HepG2 (cell line): Measurements from ENCODE around the gene CTSS. TPM values are rescaled to one million over a fixed set of nuclear protein-coding genes. Genes with fewer than 3 reads are reported as not detected.

Source experiments
- CREM ChIP-seq, 2 experiments: sonication (generic) in 1 of 2; formaldehyde crosslinking in 1 of 2; IDR thresholded peaks; 2 replicates each; pipeline versions ENCODE4 v1.4.0 to v1.6.1; 2016 to 2020; ENCODE audit warnings: antibody characterized with exemption in 1 of 2, mild to moderate bottlenecking in 1 of 2, missing genetic modification reagents in 1 of 2
- HOXA3 ChIP-seq: sonication (generic); formaldehyde crosslinking; IDR thresholded peaks from 2 replicates; pipeline ENCODE4 v1.5.0; 2020; ENCODE audit warnings: missing genetic modification reagents
- ISL2 ChIP-seq: sonication (generic); formaldehyde crosslinking; IDR thresholded peaks from 2 replicates; pipeline ENCODE4 v1.5.0; 2020; ENCODE audit warnings: missing genetic modification reagents
- NCOR1 ChIP-seq: fragments of 200-600 bp; sonication (generic); IDR thresholded peaks from 2 replicates; pipeline ENCODE4 v1.7.0; 2017; ENCODE audit warnings: antibody characterized with exemption, low read length, borderline replicate concordance
- NFIC ChIP-seq: IDR thresholded peaks from 2 replicates; pipeline ENCODE4 v1.6.1; 2012; ENCODE audit warnings: mild to moderate bottlenecking, low read length, inconsistent platforms
- POGZ ChIP-seq: sonication (generic); formaldehyde crosslinking; IDR thresholded peaks from 2 replicates; pipeline ENCODE4 v1.4.0; 2020; ENCODE audit warnings: mild to moderate bottlenecking, missing genetic modification reagents
- RFX5 ChIP-seq: IDR thresholded peaks from 2 replicates; pipeline ENCODE4 v1.6.1; 2011; ENCODE audit warnings: low read depth, low read length, improper control_type of control experiment
- RFXANK ChIP-seq: IDR thresholded peaks from 2 replicates; pipeline ENCODE4 v1.6.1; 2016
- SAP130 ChIP-seq: IDR thresholded peaks from 2 replicates; pipeline ENCODE4 v1.6.1; 2016; ENCODE audit warnings: low read depth
- SIN3B ChIP-seq: fragments of 150-350 bp; IDR thresholded peaks from 2 replicates; pipeline ENCODE4 v1.6.1; 2014; ENCODE audit warnings: low read length
- SOX6 ChIP-seq, 2 experiments: fragments of 450-650 bp in 1 of 2; sonication (generic) in 1 of 2; formaldehyde crosslinking in 1 of 2; IDR thresholded peaks; 2 replicates each; pipeline versions ENCODE4 v1.4.0 to v1.6.1; 2017 to 2020; ENCODE audit warnings: antibody characterized with exemption in 1 of 2, mild to moderate bottlenecking in 1 of 2, missing genetic modification reagents in 1 of 2
- SP140L ChIP-seq: sonication (generic); formaldehyde crosslinking; IDR thresholded peaks from 2 replicates; pipeline ENCODE4 v1.4.0; 2020; ENCODE audit warnings: missing genetic modification reagents, borderline replicate concordance
- TARDBP ChIP-seq: sonication (generic); formaldehyde crosslinking; IDR thresholded peaks from 2 replicates; pipeline ENCODE4 v1.8.0; 2022; ENCODE audit warnings: mild to moderate bottlenecking, missing genetic modification reagents
- YEATS2 ChIP-seq: sonication (generic); formaldehyde crosslinking; IDR thresholded peaks from 2 replicates; pipeline ENCODE4 v1.4.0; 2020; ENCODE audit warnings: missing genetic modification reagents, borderline replicate concordance
- ZNF792 ChIP-seq: IDR thresholded peaks from 2 replicates; pipeline ENCODE4 v1.6.1; 2016
- polyA plus RNA-seq, 8 experiments: library from polyadenylated mRNA; depleted of rRNA in 3 of 8; stranded (reverse) in 7 of 8; unstranded in 1 of 8; fragments of >200 nt; fragmentation: Illumina TruSeq in 4 of 8; extraction: Trizol in 4 of 8; gene quantifications; 2 replicates each; pipeline versions ENCODE4 v1.2.1 to v1.2.3, GENCODE V29; 2011 to 2016; ENCODE audit warnings: low read depth in 4 of 8, missing spikeins in 1 of 8, mixed read lengths in 1 of 8; ENCODE audit not compliant: insufficient read depth in 1 of 8
- total RNA-seq, 5 experiments: library from RNA; depleted of rRNA; stranded (reverse); fragments of >200 nt; fragmentation: Illumina TruSeq; extraction: Trizol; gene quantifications; 2 replicates each; pipeline ENCODE4 v1.2.3, GENCODE V29; 2016; ENCODE audit warnings: low read depth in 1 of 5
- TF ChIP-seq, protein P1 (sequence below): sonication (generic); formaldehyde crosslinking; IDR thresholded peaks from 2 replicates; pipeline ENCODE4 v1.5.1; 2020; ENCODE audit warnings: mild to moderate bottlenecking, missing genetic modification reagents, borderline replicate concordance
- TF ChIP-seq, protein P2 (sequence below): IDR thresholded peaks from 2 replicates; pipeline ENCODE4 v1.6.1; 2016; ENCODE audit warnings: low read depth
- TF ChIP-seq, protein P3 (sequence below): sonication (generic); formaldehyde crosslinking; IDR thresholded peaks from 2 replicates; pipeline ENCODE4 v1.8.1; 2023; ENCODE audit warnings: mild to moderate bottlenecking, moderate library complexity, missing genetic modification reagents
- TF ChIP-seq, protein P4 (sequence below): IDR thresholded peaks from 2 replicates; pipeline ENCODE4 v1.6.1; 2016; ENCODE audit warnings: mild to moderate bottlenecking

Gene CTSS
- total and polyA plus RNA-seq, 2 of the 13 experiments (the other 11 are each of a cell fraction or from before 2014, with no cell fraction given) = 0.33 to 1.0 TPM

DNA sequence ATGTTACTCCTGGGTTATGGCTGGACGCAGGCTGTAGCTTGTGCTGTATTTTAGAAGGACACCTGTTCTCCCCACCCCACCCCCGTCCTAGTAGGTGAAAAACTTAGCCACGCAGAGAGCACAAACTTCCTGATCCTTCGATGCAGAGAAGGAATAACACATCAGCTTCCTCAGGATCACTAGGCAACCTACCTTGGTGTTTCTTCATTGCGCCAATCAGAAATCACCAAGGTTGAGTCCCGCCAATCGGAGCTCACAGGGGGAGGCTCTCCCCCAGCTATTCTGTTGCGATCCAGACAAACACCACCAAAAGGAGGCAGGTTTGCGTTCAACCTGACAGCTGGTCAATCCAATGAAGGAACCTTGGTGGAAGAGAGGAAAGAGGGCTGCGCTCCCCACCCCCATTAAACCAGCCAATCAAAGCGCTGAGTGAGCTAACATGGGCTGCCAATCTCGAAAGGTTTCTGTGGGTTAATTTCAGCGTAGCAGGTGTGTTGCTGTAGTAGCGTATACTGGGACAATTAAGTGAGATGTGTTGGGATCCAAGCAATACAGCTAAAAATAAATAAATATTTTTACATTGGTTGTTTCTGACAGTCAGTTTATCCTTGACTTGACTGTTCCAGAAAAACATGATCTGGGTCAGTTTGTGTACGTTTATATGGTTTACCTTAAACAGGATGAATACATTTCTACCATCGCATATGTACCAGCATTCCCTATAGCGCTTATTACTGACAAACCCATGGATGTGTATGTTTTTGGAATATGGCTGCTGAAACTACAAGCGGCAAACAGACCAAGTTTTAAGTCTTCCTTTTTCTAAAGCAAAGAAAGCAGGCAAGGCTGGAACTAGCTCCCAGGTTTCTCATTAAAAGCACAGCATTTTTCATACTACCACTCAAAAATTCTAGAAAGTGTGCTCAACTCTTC is 68.3 kb downstream of the CTSS start, which contains the start of gene GOLPH3L (continued):
- TF ChIP-seq, protein P1, sequence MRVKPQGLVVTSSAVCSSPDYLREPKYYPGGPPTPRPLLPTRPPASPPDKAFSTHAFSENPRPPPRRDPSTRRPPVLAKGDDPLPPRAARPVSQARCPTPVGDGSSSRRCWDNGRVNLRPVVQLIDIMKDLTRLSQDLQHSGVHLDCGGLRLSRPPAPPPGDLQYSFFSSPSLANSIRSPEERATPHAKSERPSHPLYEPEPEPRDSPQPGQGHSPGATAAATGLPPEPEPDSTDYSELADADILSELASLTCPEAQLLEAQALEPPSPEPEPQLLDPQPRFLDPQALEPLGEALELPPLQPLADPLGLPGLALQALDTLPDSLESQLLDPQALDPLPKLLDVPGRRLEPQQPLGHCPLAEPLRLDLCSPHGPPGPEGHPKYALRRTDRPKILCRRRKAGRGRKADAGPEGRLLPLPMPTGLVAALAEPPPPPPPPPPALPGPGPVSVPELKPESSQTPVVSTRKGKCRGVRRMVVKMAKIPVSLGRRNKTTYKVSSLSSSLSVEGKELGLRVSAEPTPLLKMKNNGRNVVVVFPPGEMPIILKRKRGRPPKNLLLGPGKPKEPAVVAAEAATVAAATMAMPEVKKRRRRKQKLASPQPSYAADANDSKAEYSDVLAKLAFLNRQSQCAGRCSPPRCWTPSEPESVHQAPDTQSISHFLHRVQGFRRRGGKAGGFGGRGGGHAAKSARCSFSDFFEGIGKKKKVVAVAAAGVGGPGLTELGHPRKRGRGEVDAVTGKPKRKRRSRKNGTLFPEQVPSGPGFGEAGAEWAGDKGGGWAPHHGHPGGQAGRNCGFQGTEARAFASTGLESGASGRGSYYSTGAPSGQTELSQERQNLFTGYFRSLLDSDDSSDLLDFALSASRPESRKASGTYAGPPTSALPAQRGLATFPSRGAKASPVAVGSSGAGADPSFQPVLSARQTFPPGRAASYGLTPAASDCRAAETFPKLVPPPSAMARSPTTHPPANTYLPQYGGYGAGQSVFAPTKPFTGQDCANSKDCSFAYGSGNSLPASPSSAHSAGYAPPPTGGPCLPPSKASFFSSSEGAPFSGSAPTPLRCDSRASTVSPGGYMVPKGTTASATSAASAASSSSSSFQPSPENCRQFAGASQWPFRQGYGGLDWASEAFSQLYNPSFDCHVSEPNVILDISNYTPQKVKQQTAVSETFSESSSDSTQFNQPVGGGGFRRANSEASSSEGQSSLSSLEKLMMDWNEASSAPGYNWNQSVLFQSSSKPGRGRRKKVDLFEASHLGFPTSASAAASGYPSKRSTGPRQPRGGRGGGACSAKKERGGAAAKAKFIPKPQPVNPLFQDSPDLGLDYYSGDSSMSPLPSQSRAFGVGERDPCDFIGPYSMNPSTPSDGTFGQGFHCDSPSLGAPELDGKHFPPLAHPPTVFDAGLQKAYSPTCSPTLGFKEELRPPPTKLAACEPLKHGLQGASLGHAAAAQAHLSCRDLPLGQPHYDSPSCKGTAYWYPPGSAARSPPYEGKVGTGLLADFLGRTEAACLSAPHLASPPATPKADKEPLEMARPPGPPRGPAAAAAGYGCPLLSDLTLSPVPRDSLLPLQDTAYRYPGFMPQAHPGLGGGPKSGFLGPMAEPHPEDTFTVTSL (CRISPR knock-in tag) = no peak
- TF ChIP-seq ZNF792 (CRISPR knock-in tag) (peak; percentile 28; the same call in 1 of the 2 replicates), HOXA3 (CRISPR knock-in tag) (peak; percentile 58), NCOR1 (peak; percentile 57; the same call in 1 of the 2 replicates), POGZ (CRISPR knock-in tag) (peak; percentile 89), NFIC (no peak), CREM (IDR thresholded peaks at IDR 0.05) (peak; percentile 68), CREM (CRISPR knock-in tag; IDR thresholded peaks at IDR 0.05) (no peak), RFXANK (CRISPR knock-in tag) (0 out of 2 replicates have a peak, but pooled peaks have one; percentile 54), RFX5 (peak; percentile 89), TARDBP (CRISPR knock-in tag) (0 out of 2 replicates have a peak, but pooled peaks have one; percentile 39), SP140L (CRISPR knock-in tag) (0 out of 2 replicates have a peak, but pooled peaks have one; percentile 30), YEATS2 (CRISPR knock-in tag) (peak; percentile 66; the same call in 1 of the 2 replicates), SIN3B (0 out of 2 replicates have a peak, but pooled peaks have one; percentile 30), ISL2 (peak; percentile 26; the same call in 1 of the 2 replicates), SAP130 (CRISPR knock-in tag) (peak; percentile 94), SOX6 (IDR thresholded peaks at IDR 0.05) (no peak), SOX6 (CRISPR knock-in tag; IDR thresholded peaks at IDR 0.05) (peak; percentile 39; the same call in 1 of the 2 replicates)
- TF ChIP-seq, protein P2, sequence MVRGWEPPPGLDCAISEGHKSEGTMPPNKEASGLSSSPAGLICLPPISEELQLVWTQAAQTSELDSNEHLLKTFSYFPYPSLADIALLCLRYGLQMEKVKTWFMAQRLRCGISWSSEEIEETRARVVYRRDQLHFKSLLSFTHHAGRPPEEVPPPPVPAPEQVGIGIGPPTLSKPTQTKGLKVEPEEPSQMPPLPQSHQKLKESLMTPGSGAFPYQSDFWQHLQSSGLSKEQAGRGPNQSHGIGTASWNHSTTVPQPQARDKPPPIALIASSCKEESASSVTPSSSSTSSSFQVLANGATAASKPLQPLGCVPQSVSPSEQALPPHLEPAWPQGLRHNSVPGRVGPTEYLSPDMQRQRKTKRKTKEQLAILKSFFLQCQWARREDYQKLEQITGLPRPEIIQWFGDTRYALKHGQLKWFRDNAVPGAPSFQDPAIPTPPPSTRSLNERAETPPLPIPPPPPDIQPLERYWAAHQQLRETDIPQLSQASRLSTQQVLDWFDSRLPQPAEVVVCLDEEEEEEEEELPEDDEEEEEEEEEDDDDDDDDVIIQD (CRISPR knock-in tag) = peak; percentile 87; the same call in 1 of the 2 replicates
- TF ChIP-seq, protein P3, sequence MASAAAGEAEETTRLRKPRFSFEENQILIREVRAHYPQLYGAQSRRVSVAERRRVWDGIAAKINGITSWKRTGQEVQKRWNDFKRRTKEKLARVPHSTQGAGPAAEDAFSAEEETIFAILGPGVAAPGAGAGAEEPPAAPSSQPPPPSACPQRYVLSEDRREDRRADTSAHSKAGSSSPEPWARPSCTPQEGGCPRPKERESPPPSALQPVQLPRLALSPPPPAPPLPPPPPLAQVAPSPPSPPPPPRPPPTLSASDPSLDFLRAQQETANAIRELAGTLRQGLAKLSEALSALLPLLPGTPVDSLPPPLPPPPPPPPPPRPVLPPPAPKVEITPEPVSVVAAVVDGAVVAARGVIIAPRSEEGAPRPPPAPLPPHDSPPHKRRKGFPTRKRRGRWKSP (CRISPR knock-in tag) = no peak
- TF ChIP-seq, protein P4, sequence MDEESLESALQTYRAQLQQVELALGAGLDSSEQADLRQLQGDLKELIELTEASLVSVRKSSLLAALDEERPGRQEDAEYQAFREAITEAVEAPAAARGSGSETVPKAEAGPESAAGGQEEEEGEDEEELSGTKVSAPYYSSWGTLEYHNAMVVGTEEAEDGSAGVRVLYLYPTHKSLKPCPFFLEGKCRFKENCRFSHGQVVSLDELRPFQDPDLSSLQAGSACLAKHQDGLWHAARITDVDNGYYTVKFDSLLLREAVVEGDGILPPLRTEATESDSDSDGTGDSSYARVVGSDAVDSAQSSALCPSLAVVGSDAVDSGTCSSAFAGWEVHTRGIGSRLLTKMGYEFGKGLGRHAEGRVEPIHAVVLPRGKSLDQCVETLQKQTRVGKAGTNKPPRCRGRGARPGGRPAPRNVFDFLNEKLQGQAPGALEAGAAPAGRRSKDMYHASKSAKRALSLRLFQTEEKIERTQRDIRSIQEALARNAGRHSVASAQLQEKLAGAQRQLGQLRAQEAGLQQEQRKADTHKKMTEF = 0 out of 2 replicates have a peak, but pooled peaks have one; percentile 31
